ENCODE results near the gene MOB2.
A peak's percentile ranks its signal among the peaks of the same experiment; 100 is the strongest.

MOB2 gene

DNA sequence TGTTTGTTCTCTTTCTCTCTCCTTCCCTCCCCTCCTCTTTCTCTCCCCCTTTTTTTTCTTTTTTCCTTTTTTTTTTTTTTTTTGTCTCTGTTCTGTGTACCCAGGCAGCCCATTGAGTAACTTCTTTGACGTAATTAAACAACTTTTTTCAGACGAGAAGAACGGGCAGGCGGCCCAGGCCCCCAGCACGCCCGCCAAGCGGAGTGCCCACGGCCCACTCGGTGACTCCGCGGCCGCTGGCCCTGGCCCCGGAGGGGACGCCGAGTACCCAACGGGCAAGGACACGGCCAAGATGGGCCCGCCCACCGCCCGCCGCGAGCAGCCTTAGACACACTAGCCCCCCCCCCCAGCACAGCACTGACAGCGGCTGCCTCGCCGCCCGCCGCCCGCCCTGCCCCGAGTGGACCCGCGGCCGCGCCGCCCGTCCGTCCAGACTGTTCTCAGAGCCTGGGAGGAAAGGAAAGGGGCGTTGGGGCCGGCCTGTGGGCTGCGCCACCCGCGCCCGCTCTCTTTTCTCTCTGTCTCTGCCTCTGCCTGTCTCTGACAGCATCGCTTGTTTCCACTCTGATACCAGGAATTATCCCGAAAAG is 26.1 kb downstream of the MOB2 start:
- TF ChIP-seq, protein P1, sequence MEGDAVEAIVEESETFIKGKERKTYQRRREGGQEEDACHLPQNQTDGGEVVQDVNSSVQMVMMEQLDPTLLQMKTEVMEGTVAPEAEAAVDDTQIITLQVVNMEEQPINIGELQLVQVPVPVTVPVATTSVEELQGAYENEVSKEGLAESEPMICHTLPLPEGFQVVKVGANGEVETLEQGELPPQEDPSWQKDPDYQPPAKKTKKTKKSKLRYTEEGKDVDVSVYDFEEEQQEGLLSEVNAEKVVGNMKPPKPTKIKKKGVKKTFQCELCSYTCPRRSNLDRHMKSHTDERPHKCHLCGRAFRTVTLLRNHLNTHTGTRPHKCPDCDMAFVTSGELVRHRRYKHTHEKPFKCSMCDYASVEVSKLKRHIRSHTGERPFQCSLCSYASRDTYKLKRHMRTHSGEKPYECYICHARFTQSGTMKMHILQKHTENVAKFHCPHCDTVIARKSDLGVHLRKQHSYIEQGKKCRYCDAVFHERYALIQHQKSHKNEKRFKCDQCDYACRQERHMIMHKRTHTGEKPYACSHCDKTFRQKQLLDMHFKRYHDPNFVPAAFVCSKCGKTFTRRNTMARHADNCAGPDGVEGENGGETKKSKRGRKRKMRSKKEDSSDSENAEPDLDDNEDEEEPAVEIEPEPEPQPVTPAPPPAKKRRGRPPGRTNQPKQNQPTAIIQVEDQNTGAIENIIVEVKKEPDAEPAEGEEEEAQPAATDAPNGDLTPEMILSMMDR (IDR thresholded peaks at IDR 0.05; ENCODE audit: low read depth, low read length, missing control alignments) = no peak
- no peak for DNase-seq (ENCODE audit: low read depth)
- no peak overlapping the region for H3K4me3 ChIP-seq (ENCODE audit: low read depth, low read length)

DNA sequence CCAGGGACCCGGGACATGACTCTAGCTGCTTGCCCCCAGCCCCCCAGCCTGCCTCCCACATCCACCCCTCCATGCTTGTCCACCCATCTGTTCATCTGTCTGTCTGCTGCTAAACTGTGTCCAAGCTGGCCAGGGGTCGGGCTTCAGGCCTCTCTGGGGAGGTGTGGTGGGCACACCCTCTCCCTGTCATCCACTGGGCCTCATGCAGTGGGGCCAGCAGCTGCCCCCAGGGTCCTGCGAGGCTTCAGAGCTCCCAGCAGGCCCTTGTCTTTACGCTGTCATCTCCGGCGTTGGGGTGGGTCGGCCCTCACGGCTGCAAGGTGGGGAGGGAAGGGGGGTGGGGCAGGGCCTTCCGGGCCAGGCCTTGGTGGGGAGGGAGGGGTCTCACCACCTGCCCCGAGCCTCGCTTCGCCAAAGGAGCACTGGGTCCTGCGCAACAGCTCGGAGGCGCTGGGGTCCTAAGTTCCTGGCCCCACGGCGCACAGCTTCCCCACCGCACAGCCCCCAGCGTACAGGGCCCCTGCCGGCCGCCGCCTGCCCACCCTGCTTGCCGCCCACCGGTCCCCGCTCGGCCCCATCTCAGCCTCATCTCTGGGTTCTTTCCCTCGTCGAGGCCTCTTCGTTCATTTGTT is 26.7 kb downstream of the MOB2 start:
- TF ChIP-seq, protein P1 (IDR thresholded peaks at IDR 0.05; ENCODE audit: low read depth, low read length, missing control alignments) = no peak
- H3K4me3 ChIP-seq (ENCODE audit: low read depth, low read length) = no peak overlapping the region
- DNase-seq (ENCODE audit: low read depth) = no peak

DNA sequence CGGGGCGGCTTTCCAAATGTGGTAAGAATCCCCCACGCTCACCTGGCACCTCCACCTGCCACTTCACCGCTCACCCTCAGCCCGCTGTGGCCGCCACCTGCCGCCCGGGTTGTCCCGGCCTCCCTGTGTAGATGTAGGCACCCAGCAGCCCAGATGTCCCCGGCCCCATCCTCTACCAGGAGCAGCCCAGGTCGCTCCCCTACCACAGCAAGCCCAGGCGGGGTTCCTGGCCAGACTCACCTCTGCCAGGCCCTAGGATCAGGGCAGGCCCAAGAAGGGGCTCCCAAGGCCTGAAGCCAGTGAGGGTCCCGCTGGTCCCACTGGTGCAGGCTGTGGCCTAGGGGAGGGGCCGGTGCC is 27.4 kb downstream of the MOB2 start:
- H3K4me3 ChIP-seq (ENCODE audit: low read depth, low read length) = no peak overlapping the region
- TF ChIP-seq, protein P1 (IDR thresholded peaks at IDR 0.05; ENCODE audit: low read depth, low read length, missing control alignments) = no peak
- no peak for DNase-seq (ENCODE audit: low read depth)

DNA sequence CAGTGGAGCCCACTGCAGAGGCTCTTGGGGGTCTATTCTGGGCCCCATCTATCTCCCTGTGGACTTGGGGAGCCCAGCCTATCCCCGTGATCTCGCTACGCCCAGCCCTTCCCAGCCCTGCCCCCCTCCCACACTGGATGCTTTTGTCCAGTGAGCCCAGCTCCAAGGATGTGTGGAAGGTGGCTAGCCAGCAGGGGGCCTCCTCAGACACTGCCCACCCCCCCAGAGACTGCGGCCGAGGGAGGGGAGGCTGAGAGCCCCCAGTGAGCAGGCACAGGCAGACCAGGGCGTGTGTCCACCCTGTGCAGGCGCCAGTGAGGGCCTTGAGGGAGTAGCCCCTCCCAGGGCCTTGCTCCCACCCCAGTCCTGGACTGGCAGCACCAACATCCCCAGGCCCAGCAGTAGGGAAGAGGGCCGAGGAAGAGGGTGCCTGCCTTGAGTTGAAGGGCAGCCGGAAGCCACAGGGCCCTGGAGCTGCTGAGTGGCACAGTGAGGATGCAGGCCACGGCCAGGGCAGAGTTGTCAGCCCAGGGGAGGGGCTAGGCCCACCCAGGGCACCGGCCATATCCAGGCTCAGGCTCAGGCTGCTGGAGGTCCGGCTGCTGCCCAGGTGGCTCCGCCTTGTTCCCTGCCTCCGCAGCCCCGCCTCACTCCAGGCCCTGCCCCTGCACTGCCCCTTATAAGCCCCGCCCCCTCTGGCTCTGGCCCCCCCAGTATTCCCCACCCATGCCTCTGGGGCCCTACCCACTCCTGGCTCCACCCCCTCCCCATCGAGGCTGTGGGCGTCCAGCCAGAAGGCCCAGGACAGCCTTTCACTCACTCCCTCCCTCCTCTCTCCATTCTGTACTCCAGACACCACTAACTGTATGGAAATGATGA is 28.0 kb downstream of the MOB2 start:
- DNase-seq (ENCODE audit: low read depth) = no peak
- TF ChIP-seq, protein P1 (IDR thresholded peaks at IDR 0.05; ENCODE audit: low read depth, low read length, missing control alignments) = peak; percentile 31

DNA sequence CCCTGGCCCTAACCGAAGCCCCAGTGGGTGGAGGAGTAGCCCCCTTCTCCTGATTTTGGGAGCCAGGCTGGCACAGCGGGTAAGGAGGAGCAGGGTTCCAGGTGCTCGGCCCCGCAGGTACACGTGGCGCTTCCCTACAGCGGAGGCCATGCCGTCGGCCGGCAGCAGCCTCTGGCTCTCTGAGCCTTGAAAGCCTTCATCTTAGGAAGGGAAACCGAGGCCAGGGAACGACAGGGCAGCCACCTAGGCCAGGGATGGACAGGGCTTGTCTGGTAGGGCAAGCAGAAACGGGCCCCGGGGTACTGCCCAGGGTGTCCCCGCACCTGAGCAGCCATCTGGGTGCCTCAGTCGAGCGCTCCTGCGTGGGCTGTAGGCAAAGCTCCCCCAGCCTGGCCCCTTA is 28.7 kb downstream of the MOB2 start:
- no peak overlapping the region for H3K4me3 ChIP-seq (ENCODE audit: low read depth, low read length)
- DNase-seq (ENCODE audit: low read depth) = no peak
- TF ChIP-seq, protein P1 (IDR thresholded peaks at IDR 0.05; ENCODE audit: low read depth, low read length, missing control alignments) = no peak

More for the DNA sequence above, 28.0 kb downstream of the MOB2 start:
- no peak overlapping the region for H3K4me3 ChIP-seq (ENCODE audit: low read depth, low read length)

DNA sequence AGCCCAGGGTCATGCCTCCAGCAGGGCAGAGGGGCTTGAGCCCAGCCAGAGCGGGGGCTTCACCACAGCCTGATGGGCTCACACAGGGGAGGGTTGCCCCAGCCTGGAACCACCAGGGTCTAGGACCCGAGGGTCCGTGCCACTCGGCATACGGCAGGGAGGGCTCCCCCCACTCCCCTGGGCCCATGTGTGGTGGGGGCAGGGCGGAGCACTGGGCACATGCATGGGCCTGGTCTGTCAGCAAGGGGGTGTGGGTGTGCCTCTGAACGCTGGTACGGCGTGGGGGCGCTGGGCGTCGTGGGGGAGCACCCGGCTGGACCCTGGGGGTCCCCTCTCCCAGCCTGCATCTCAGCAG is 29.3 kb downstream of the MOB2 start:
- TF ChIP-seq, protein P1 (IDR thresholded peaks at IDR 0.05; ENCODE audit: low read depth, low read length, missing control alignments) = no peak
- H3K4me3 ChIP-seq (ENCODE audit: low read depth, low read length) = no peak overlapping the region
- no peak for DNase-seq (ENCODE audit: low read depth)
